NCI-H774 (cell line): ENCODE results near the gene WNT6.

Experiments
- DNase-seq: peaks from one replicate; lab custom pipeline; 2025; lab: John Stamatoyannopoulos, UW

Gene WNT6

DNA sequence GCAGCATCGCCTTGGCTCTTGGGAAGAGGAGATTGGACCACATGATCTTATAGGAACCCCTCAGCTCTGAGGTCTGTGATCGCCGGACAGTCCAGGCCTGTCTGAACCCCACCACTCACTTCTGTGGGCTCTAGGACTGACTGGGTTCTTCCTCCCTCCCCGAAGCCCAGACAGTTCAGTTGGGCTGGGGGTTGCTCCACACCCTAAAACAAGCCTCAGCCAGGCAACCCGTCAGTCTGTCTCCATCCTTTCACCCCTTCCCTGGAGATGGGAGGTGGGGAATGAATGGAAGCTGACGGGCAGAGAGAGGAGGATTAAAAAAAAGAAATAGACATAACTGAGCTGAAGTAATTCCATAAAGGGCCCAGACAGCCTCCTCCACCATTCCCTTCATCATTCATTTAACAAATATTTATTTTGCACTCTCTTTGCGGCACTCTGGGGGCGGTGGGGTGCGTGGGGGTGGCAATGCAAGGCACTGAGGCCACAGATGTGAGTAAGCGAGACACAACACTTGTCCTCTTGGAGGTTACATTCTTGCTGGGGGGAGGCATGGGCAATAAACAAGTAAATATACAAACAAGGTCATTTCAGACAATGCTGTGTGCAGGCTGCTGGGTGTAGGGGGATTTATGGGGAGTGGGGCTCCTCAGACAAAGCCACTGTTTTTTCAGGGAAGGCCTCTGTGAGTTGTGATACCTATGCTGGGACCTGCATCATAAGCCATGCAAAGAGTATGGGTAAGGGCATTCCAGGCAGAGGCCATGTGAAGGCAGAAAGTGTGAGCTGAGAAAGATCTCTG, 33.9 kb downstream of the WNT6 start:
- no peak for DNase-seq

DNA sequence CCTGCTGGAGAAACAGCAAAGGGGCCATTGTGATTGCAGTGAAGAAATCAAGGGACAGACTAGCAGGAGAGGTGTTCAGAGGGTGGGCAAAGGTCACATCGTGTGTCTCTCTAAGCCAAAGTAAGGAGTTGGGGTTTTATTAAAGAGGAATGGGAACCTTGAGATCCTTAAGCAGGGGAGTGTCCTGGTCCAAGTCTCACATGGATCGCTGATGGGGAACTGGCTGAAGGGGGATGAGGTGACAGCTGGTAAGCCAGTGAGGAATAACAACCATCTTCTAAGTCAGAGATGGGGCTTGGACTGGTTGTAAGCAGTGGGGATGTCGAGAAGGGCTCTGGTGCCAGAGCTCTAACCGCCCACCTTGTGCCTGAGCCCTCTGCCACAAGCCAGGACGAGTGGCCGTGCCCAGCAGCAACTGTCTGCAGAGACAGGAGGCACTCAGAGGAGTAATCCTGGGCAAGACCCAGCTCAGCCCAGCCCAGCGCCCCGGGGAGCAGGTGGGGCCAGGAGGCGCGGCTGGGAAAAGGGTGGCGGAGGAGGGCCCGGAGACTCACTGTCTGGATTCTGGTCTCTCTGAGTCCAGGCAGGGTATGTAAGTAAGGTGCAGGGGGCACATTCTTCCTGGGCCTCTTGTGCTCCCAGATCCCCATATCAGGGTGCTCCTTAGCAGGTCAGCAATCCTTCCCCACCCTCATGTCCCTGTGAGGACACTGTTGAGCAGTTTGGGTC, 34.7 kb downstream of the WNT6 start:
- DNase-seq, result no peak

DNA sequence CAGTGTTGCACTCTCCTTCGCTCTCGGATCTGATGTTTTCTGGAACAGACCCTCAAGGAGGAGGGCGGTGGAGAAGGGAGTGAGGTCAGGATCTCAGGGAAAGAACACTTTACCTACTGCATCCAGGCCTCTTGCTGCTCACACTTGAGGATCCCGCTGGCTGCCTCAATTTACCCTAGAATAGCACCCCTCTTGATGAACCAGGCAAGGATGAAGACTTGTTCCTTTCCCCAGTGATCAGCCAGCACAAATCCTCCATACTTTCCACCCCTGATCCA, 35.2 kb downstream of the WNT6 start:
- no peak for DNase-seq

DNA sequence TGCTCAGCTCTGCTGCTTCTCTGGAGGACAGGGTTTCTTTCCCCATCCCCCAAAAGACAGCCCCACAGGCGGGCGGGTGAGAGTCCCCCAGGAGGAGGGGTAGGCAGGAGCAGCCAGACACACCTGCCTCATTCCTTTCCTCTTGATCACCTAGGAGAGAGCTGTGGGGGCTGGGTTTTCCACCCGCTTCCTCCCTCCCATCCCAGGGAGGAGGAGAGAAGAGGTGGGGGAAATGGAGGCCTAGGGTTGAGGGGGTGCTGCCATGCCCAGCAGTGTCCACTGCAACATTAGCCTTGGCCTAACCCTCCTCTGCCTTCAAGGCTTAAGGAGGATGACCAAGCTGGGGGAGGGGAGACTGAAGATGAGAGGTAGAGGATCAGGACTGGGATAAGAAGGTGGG, 35.7 kb downstream of the WNT6 start:
- DNase-seq, result no peak

DNA sequence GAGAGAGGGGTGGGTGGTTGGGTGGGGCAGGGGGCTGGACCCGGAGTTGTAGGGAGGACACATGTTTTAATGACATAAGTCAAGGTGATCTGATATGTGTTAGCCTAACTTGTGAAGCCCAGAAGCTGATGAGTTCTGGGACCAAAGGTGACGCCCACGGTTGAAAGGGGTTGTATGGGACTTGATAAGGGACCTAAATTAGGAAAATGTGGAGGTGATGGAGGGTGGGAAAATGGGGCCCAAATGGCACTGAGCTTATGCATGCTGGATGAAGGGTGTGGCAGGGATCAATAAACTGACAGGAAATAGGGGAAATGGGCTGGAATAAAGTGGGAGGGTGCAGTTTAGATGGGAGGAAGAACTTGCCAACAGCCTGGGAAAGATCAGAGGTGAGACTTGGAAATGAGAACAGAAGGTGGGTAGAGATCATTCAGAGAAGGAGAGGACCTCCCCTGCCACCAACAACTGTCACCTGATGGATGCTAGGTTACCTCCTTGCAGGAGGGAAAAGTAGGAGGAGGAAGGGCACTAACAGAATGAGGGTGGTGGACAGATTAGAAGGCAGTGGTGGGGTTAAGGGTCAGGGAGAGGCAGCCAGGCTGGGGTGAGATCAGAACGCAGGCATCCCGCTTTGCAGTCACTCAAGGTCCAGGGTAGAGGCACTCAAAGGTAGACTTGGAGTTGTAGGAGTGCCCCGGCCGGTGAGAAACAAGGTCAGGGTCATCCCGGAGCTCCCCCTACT, 36.3 kb downstream of the WNT6 start:
- no peak for DNase-seq

DNA sequence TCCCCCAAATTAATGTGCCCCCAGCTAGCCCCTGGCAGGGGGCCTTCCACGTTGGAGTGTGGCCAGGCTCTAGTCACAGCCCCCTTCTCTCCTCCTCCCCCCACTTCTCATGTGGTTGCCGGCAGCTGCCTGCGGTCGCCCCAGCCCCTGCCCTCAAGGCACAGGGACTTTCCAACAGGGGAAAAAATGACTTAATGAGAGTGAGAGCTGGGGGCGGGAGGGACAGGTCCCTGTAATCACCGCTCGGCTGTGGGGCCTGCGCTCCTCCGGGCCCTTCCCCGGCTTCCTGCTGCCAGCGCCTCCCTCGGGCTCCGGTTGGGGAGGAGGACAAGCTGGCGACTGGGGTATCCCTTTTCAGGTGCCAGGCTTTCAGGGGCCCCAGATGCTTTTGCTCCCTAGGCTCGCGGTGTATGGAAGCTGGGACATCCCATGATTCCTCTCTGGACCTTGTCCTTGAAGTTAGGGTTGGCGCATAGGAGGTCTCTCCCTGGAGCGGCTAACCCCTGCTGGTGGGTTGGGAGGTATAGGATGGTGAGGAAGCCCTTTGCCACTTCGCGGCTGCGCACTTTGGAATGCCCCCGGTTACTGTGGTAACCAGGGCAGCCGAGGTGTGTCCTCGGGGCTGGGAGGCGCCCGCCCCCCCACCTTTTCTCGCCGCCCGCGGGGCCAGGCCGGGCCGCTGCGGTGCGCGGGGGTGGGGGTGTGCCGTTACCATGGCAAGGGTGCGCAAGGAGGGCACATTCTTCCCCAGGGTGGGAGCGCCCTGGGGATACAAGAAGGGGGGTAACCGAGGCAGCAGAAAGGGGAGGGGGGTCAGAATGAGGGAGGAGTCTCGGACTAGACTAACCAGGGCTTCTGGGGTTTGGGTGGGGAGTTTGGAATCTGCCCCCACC, 37.1 kb downstream of the WNT6 start:
- no peak for DNase-seq

DNA sequence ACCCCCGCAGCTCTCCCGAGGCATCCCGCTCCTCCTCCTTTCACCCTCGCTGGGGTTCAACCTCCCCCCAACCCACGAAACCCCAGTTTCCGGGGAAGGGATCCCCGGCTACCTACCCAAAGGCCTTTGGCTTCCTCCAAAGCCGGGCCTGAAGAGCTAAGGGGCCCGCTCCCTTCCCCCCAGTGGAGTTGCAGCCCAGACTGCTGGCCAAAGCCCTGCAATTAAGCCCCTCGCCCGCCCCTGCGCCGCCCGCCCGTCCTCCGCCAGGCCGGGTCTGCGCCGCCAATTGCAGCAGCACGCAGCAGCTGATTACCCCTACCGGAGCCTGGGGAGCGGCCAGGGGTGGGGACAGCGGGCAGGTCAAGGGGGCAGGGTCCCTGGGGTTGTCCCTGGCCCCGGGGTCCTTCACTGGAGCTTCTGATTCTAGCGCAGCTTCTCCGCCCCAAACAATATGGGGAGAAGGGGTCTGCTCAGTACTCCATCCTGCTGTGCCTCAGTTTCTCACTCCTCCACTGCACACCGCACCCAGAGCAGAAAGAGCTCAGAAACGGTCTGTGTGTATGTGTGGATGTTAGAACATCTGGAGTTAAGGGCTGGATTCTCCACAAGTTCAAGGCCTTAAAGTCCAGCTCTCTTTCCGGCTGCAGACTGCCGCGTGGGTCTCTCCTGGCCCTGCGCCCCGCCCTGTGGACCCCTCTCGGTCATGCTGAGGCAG, 37.9 kb downstream of the WNT6 start:
- DNase-seq, result no peak

DNA sequence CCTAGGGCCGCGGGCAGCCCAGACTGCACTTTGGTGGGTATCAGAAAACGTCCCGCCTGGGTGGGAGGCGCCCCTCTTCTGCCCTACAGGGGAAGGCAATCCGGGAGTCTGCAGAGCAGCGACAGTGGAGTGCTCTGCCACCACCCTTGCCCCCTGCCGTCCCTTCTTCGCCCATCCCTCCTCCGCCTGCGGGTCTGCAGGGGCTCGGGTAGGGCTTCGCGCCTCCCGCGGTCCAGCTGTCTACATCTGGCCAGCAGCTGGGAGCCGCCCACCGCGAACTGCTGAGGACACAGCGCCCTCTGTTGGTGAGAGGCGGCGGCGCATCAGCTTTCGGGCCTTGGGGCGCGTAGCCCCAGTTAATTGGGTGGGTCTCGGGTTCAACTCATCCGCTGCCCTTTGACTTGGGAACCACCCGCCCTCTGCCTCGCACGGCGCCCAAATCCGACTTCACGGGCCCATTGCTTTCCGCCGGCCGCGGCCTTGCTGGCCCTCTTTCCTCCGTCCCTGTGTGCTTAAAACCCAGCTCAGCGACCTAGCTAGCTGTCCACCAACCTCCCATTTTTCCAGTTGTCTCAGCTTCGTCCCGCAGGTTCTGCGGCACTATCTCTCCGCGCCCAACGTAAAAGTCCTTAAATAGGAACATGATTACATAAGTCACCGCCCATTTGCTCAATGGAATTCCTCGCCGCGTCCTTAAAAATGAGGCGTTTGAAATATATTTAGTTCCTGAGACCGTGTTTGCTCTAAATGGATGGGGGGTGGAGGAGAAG, 38.7 kb downstream of the WNT6 start:
- peak; percentile 24 for DNase-seq

DNA sequence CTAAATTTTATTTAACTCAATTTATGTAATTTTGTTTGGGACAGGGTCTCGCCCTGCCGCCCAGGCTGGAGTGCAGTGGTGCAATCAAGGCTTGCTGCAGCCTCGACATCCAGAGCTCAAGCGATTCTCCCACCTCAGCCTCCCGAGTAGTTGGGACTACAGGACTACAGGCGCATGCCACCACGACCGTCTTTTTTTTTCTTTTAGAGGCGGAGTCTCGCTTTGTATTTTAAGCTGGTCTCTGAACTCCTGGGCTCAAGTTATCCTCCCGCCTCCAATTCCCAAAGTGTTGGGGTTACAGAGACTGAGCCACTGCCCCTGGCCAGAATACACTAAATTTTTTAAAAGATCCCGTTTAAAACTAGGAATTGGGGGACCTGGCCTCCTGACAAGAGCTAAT, 39.5 kb downstream of the WNT6 start:
- DNase-seq, result no peak

DNA sequence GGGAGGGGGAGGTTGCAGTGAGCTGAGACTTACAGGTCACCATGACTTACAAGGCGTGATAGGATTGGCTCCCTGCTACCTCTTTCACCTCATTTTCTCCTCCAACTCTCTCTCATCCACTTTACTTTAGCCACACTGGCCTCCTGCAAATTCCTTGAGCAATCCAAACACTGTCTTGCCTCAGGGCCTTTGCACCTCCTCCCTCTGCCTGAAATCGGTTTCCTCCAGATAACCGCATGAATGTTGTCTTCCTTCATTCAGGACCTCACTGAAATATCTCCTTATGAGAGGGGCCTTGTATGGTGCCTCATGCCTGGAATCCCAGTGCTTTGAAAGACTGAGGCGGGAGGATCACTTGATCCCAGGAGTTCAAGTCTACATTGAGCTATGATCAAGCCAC, 42.8 kb downstream of the WNT6 start:
- no peak for DNase-seq

DNA sequence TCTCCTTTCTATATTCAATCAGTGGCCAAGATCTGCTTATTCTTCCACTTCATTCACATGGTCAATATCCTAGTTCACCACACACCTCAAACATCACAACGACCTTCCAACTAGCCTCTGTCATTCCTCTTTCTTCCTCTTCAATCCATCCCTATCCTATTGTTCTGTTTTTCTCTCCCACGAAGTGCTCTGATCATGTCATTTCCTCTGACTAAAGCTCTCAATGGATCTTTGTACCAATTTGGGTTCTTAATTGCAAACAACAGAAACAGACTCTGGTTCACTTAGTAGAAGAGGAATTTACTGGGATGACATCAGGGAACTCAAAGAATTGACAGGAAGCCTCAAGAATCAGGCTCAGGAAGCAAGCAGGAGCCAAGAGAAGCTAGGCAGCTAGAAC, 44.6 kb downstream of the WNT6 start:
- DNase-seq, result no peak

DNA sequence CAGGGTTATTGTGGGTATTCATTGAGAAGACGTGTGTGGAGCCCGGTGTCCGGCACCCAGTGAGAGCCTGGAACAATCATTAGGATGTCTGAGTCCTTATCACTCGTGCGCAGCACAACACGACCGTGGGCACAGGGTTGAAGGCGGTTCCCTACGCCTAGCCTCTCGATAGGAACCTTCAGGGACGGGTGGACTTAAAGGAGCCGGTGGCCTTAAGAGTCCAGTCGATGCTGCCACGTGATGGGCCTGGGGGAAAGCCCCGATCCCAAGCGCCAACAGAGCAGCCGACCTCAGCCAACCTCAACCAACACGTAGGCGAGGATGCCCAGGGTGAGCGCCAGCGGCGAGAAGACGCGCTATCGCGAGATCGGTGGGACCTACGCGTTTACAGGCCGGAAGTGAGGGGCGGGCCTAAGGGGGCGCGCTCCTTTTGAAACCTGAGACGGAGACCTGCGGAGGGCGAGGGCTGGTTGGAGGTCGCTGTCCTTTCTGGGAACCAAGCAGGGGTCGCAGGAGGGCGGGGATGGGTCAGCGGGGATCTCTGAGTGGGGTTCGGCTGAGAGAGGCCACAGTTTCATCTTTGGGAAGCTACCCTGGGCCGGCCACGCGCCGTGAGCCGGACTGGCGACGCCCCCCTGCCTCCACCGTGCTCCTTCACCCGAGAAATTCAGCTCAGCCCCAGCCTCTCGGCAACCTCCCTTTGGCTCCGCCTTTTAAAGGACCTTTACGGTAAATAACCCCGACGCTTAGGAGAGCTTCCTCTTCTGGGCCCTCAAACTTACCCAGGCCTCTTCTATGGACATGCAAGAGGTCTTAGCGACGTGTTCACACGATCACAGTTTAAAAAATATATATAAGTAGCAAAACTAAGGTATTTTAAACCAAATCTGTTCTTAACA, 49.4 kb downstream of the WNT6 start:
- DNase-seq, result peak; percentile 92

DNA sequence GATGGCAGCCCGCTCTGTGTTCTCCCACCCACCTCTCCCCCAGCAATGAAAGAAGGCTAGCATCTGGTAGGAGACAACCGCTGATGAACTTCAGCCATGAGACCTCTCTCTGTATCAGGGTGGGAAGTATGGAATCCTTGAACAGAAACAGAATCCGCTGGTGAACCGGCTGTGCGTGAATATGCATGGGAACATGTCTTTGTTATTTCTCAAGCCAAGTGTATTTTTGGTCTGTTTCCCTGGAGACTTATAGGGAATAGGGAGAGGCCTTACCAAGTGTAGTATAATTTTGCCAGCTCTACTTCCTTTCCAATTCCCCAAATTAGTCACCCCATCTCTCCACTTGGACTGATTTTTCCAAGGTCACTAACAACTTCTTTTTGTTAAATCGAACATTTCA, 51.1 kb downstream of the WNT6 start:
- no peak for DNase-seq

DNA sequence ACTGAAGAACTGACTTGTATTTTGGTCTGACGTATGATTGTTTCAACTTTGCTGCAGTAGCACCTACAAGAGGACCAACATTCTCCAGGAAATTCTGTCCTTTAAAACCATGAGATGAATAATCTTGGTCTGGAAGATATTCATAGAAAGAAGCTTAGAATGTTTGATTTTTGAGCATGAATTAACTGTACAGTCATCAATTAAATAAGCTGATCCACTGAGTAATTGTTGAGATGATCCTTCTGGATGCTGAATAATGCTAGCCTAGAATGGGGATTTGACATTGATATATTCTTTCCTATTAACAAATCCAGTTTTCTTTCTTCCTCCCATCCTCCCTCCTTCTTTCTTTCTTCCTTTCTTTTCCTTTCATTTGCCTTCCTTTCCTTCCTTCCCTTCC, 60.9 kb downstream of the WNT6 start:
- no peak for DNase-seq
